Measurements from ENCODE around the gene TRAPPC2L.
"Not testable (repeated sequence)": the region's sequence is repeated elsewhere in the genome, so short reads cannot be mapped to it uniquely, and the experiment has no call there.

DNA sequence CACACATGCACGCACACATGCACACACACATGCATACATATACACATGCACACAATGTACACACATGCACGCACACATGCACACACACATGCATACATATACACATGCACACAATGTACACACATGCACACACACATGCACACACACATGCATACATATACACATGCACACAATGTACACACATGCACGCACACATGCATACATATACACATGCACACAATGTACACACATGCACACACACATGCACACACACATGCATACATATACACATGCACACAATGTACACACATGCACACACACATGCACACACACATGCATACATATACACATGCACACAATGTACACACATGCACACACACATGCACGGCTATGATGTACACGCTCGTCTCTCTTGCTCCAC, 37.3 kb downstream of the TRAPPC2L start:
- TF ChIP-seq, protein P1, sequence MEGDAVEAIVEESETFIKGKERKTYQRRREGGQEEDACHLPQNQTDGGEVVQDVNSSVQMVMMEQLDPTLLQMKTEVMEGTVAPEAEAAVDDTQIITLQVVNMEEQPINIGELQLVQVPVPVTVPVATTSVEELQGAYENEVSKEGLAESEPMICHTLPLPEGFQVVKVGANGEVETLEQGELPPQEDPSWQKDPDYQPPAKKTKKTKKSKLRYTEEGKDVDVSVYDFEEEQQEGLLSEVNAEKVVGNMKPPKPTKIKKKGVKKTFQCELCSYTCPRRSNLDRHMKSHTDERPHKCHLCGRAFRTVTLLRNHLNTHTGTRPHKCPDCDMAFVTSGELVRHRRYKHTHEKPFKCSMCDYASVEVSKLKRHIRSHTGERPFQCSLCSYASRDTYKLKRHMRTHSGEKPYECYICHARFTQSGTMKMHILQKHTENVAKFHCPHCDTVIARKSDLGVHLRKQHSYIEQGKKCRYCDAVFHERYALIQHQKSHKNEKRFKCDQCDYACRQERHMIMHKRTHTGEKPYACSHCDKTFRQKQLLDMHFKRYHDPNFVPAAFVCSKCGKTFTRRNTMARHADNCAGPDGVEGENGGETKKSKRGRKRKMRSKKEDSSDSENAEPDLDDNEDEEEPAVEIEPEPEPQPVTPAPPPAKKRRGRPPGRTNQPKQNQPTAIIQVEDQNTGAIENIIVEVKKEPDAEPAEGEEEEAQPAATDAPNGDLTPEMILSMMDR (IDR thresholded peaks at IDR 0.05; ENCODE audit: insufficient read depth, low read depth, low read length), result not testable (repeated sequence)
- TF ChIP-seq EZH2 (IDR thresholded peaks at IDR 0.05; ENCODE audit: insufficient read depth, low read length), result not testable (repeated sequence)
